DND-41 (cell line): Measurements from ENCODE around the gene PHLDB3.

Experiments used
- ATAC-seq: fragments of 200-7000 bp; cut with Tn5 transposase; 3 replicates; pipeline ENCODE4 v1.9.1; 2021; ENCODE audit warnings: low read depth; ENCODE audit not compliant: insufficient read depth
- DNase-seq: peaks from one replicate; pipeline ENCODE4 v3.0.0-alpha.2; 2020
- H2AFZ ChIP-seq: 2 replicates; pipeline ENCODE4 v1.6.0; 2012; ENCODE audit warnings: low read depth, low read length
- H3K27ac ChIP-seq: 2 replicates; pipeline ENCODE4 v1.5.1; 2012; ENCODE audit warnings: low read length, inconsistent platforms
- H3K27me3 ChIP-seq: fragments of 200-600 bp; sonication (generic); 2 replicates; pipeline ENCODE4 v1.6.0; 2012; ENCODE audit warnings: low read length, mild to moderate bottlenecking, inconsistent platforms; ENCODE audit not compliant: insufficient read depth, poor library complexity
- H3K36me3 ChIP-seq: 2 replicates; pipeline ENCODE4 v1.5.1; 2012; ENCODE audit warnings: low read length, inconsistent platforms; ENCODE audit not compliant: insufficient read depth
- H3K4me1 ChIP-seq: 2 replicates; pipeline ENCODE4 v1.5.1; 2012; ENCODE audit warnings: mild to moderate bottlenecking, low read length; ENCODE audit not compliant: insufficient read depth
- H3K4me2 ChIP-seq: 2 replicates; pipeline ENCODE4 v1.6.0; 2012; ENCODE audit warnings: mild to moderate bottlenecking, moderate library complexity, low read length, inconsistent platforms; ENCODE audit not compliant: insufficient read depth
- H3K4me3 ChIP-seq, 2 experiments: fragments of 200-600 bp in 1 of 2; shearing (Covaris generic) in 1 of 2; 2 replicates each; pipeline ENCODE4 v1.5.1; 2012 to 2016; ENCODE audit warnings: inconsistent platforms in 2 of 2, low read length in 2 of 2, mild to moderate bottlenecking in 2 of 2, low read depth in 1 of 2, moderate library complexity in 1 of 2
- H3K79me2 ChIP-seq: 2 replicates; pipeline ENCODE4 v1.6.0; 2012; ENCODE audit warnings: low read length, inconsistent platforms; ENCODE audit not compliant: insufficient read depth
- H3K9ac ChIP-seq: 2 replicates; pipeline ENCODE4 v1.6.0; 2012; ENCODE audit warnings: low read depth, mild to moderate bottlenecking, inconsistent platforms, low read length, moderate library complexity
- H3K9me3 ChIP-seq: 2 replicates; pipeline ENCODE4 v1.5.1; 2012; ENCODE audit warnings: low read length, moderate library complexity, mild to moderate bottlenecking, inconsistent platforms; ENCODE audit not compliant: insufficient read depth, severe bottlenecking
- H4K20me1 ChIP-seq: 2 replicates; pipeline ENCODE4 v1.6.0; 2012; ENCODE audit warnings: low read length; ENCODE audit not compliant: insufficient read depth
- CTCF ChIP-seq: IDR thresholded peaks from 2 replicates; pipeline ENCODE4 v1.5.1; 2012; ENCODE audit warnings: borderline replicate concordance, low read length, moderate library complexity, mild to moderate bottlenecking; ENCODE audit not compliant: poor library complexity, severe bottlenecking; ENCODE audit errors: extremely low read depth
- EZH2 ChIP-seq: IDR thresholded peaks from 3 replicates; pipeline ENCODE4 v1.6.1; 2012; ENCODE audit warnings: borderline replicate concordance, low read depth, mild to moderate bottlenecking, moderate library complexity, low read length, inconsistent platforms; ENCODE audit not compliant: severe bottlenecking

The PHLDB3 gene

GRCh38 chr19:43464134-43464775, 40.3 kb downstream of the PHLDB3 start:
- TF ChIP-seq EZH2 (no peak), CTCF (no peak)
- Histone ChIP-seq H3K9ac (peak overlapping the region; percentile 48), H2AFZ (peak overlapping the region; percentile 74), H4K20me1 (no peaks in the 10 kb centered on the region), H3K4me1 (peaks cover 25% of the 10 kb centered on the region), H3K4me3 (peak overlapping the region; percentile 25 to 56; a peak in 3 of 4 replicates), H3K27me3 (no peaks in the 10 kb centered on the region), H3K79me2 (no peaks in the 10 kb centered on the region), H3K4me2 (peak overlapping the region; percentile 75), H3K9me3 (no peaks in the 10 kb centered on the region), H3K27ac (0 out of 2 replicates have a peak overlapping the region, but pooled peaks have one; percentile 9), H3K36me3 (no peaks in the 10 kb centered on the region)
- ATAC-seq (no peak), DNase-seq (no peak)

GRCh38 chr19:43463381-43464133, 41.0 kb downstream of the PHLDB3 start:
- Histone ChIP-seq H3K27me3 (no peaks in the 10 kb centered on the region), H3K4me3 (peak overlapping the region; percentile 25 to 56; a peak in 3 of 4 replicates), H4K20me1 (no peaks in the 10 kb centered on the region), H2AFZ (peak overlapping the region; percentile 74), H3K27ac (no peak overlapping the region), H3K79me2 (no peaks in the 10 kb centered on the region), H3K36me3 (no peaks in the 10 kb centered on the region), H3K4me1 (peaks cover 18% of the 10 kb centered on the region), H3K4me2 (peak overlapping the region; percentile 75), H3K9me3 (no peaks in the 10 kb centered on the region), H3K9ac (peak overlapping the region; percentile 48; the same call in 1 of the 2 replicates)
- TF ChIP-seq CTCF, result no peak
- no peak for TF ChIP-seq EZH2
- ATAC-seq (peak; percentile 82), DNase-seq (peak; percentile 86)

- no peak for TF ChIP-seq EZH2
- TF ChIP-seq CTCF, result no peak
- no peak overlapping the region for H3K4me2 ChIP-seq
Observed at GRCh38 chr19:43462785-43463380, 41.7 kb downstream of the PHLDB3 start.

More at GRCh38 chr19:43462785-43463380, 41.7 kb downstream of the PHLDB3 start:
- Histone ChIP-seq H4K20me1 (no peaks in the 10 kb centered on the region), H3K36me3 (no peaks in the 10 kb centered on the region), H3K4me1 (peaks cover 18% of the 10 kb centered on the region), H3K9ac (no peak overlapping the region), H3K27me3 (no peaks in the 10 kb centered on the region), H3K9me3 (no peaks in the 10 kb centered on the region), H3K27ac (no peak overlapping the region), H2AFZ (no peak overlapping the region), H3K79me2 (no peaks in the 10 kb centered on the region), H3K4me3 (no peak overlapping the region)
- DNase-seq (no peak), ATAC-seq (no peak)
